Measurements from ENCODE around the gene RETREG2. TPM values are rescaled to one million over a fixed set of nuclear protein-coding genes. Genes with fewer than 3 reads are reported as not detected.
A peak's percentile ranks its signal among the peaks of the same experiment; 100 is the strongest.

The RETREG2 gene
- total RNA-seq, 1 experiment from 2014 or later, result 46.7 TPM

- Histone ChIP-seq H4K20me1 (ENCODE audit: control insufficient read depth, insufficient read depth, insufficient read length) (no peaks in the 10 kb centered on the region), H3K56ac (ENCODE audit: insufficient read length, low read depth, low read length) (no peak overlapping the region), H3K79me2 (ENCODE audit: insufficient read depth, low read length) (no peaks in the 10 kb centered on the region), H3K18ac (ENCODE audit: insufficient read length, low read depth, low read length) (no peak overlapping the region), H3K4ac (ENCODE audit: low read depth, low read length) (no peak overlapping the region), H3K14ac (ENCODE audit: insufficient read depth, low read length) (no peak overlapping the region), H2BK20ac (ENCODE audit: low read depth, low read length, poor library complexity, severe bottlenecking) (no peak overlapping the region), H3K23me2 (ENCODE audit: insufficient read length, low read depth, low read length, poor library complexity, severe bottlenecking) (peaks cover 4% of the 10 kb centered on the region), H2AK5ac (ENCODE audit: insufficient read length, low read length) (no peak overlapping the region), H2BK120ac (ENCODE audit: low read depth, low read length, poor library complexity, severe bottlenecking) (no peak overlapping the region), H2BK5ac (ENCODE audit: insufficient read length, low read length) (no peak overlapping the region), H4K91ac (ENCODE audit: insufficient read length, low read depth, low read length) (no peak overlapping the region), H2BK12ac (ENCODE audit: insufficient read length, low read depth, low read length) (no peak overlapping the region), H4K8ac (replicated peaks; ENCODE audit: insufficient read length, low read depth, low read length) (no peak overlapping the region), H2AFZ (ENCODE audit: low read length) (no peak overlapping the region), H3K23ac (ENCODE audit: insufficient read length, low read depth, low read length) (no peak overlapping the region), H2BK15ac (ENCODE audit: low read depth, low read length) (no peak overlapping the region), H3K79me1 (ENCODE audit: insufficient read depth, low read depth, low read length, poor library complexity, severe bottlenecking) (no peaks in the 10 kb centered on the region), H3K27me3 (ENCODE audit: insufficient read depth, low read length) (no peaks in the 10 kb centered on the region), H3K4me2 (ENCODE audit: insufficient read depth, insufficient read length, low read length) (peak overlapping the region; percentile 87), H3K9ac (ENCODE audit: extremely low read depth, insufficient read length, low read length) (peak overlapping the region; percentile 26), H4K5ac (ENCODE audit: insufficient read length, low read depth, low read length) (no peak overlapping the region), H3T11ph (ENCODE audit: low read length) (no peak overlapping the region), H3K4me1 (ENCODE audit: insufficient read depth, low read length) (no peaks in the 10 kb centered on the region), H3K9me3 (ENCODE audit: control insufficient read depth, low read depth, low read length) (no peaks in the 10 kb centered on the region), H3K27ac (ENCODE audit: insufficient read length, low read depth, low read length) (no peak overlapping the region)
- WGBS (ENCODE audit: extremely low coverage, insufficient read length, low lambda C conversion rate), result no CpG with 5 or more reads among the region's 7 CpGs
- Mint-ChIP-seq H3K9me3 (peaks cover 3 to 5% of the 10 kb centered on the region in 2 experiments; a peak in 3 of 5 replicates), H3K4me1 (peaks cover 8 to 14% of the 10 kb centered on the region in 2 experiments), H3K27ac (peak overlapping the region in 2 of 3 experiments; percentile 90 to 96; a peak in 3 of 7 replicates), H3K36me3 (ENCODE audit: insufficient read depth in 1 of 3, low read depth in 3 of 3) (peaks cover 4 to 36% (median 30%) of the 10 kb centered on the region in 3 experiments), H3K4me3 (peak overlapping the region; percentile 83 to 88), H3K27me3 (ENCODE audit: low read depth) (peaks cover 10% of the 10 kb centered on the region)
- no peak for DNase-seq
- no peak for TF ChIP-seq CTCF (conservative IDR thresholded peaks at IDR 0.05)
Observed at GRCh38 chr2:219205981-219206327, 27.9 kb downstream of the RETREG2 start.
